ENCODE results near the gene AKAP13. TPM values are rescaled to one million over a fixed set of nuclear protein-coding genes. Genes with fewer than 3 reads are reported as not detected.

AKAP13 gene
- total RNA-seq, 1 donor from 2014 or later = 450 TPM

DNA sequence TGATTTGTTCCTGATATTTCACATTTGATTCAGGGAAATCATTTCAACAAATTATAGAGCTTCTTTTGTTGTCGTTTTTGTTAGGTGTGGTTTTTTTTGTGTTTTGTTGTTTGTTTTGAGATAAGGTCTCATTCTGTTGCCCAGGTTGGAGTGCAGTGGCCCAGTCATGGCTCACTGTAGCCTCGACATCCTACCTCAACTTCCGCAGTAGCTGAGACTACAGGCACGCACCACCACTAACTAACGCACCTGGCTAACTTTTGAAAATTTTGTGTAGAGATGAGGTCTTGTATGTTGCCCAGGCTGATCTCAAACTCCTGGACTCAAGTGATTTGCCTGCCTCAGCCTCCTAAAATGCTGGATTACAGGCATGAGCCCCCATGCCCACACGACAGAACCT is 177.0 kb downstream of the AKAP13 start:
- Histone ChIP-seq H3K4me3 (no peak overlapping the region), H3K36me3 (peaks cover 16% of the 10 kb centered on the region), H3K9me3 (no peaks in the 10 kb centered on the region), H3K27ac (peak overlapping the region; percentile 15), H3K27me3 (no peaks in the 10 kb centered on the region), H3K4me1 (peaks cover 34% of the 10 kb centered on the region)
- ATAC-seq (no peak), DNase-seq (no peak)
- intact Hi-C loops (cut with DNase I) = no loop called here
- TF ChIP-seq, protein P1, sequence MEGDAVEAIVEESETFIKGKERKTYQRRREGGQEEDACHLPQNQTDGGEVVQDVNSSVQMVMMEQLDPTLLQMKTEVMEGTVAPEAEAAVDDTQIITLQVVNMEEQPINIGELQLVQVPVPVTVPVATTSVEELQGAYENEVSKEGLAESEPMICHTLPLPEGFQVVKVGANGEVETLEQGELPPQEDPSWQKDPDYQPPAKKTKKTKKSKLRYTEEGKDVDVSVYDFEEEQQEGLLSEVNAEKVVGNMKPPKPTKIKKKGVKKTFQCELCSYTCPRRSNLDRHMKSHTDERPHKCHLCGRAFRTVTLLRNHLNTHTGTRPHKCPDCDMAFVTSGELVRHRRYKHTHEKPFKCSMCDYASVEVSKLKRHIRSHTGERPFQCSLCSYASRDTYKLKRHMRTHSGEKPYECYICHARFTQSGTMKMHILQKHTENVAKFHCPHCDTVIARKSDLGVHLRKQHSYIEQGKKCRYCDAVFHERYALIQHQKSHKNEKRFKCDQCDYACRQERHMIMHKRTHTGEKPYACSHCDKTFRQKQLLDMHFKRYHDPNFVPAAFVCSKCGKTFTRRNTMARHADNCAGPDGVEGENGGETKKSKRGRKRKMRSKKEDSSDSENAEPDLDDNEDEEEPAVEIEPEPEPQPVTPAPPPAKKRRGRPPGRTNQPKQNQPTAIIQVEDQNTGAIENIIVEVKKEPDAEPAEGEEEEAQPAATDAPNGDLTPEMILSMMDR (IDR thresholded peaks at IDR 0.05) = no peak

DNA sequence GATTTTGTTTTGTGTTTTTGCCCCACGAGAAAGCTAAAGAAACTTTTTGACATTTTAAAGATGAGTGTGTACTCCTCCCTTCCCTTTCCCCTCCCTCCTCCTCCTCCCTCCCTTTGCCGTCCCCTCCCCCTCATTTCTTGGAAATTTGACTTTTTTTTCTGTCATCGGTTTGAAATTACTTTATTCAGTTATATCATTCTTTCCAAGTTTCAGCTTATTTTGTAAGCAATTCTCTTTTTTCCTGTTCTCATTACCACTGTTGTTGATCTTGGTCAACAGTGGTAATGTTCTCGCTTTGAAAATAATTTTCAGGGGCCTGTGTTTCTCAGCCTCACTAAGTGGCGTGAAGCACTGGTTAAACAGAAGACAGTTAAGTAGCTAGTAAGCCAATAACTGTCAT is 178.4 kb downstream of the AKAP13 start:
- TF ChIP-seq, protein P1 (IDR thresholded peaks at IDR 0.05) = no peak
- DNase-seq (no peak), ATAC-seq (no peak)
- Histone ChIP-seq H3K4me1 (peaks cover 38% of the 10 kb centered on the region), H3K4me3 (no peak overlapping the region), H3K9me3 (no peaks in the 10 kb centered on the region), H3K27ac (peak overlapping the region; percentile 31), H3K27me3 (no peaks in the 10 kb centered on the region), H3K36me3 (peaks cover 9% of the 10 kb centered on the region)
- intact Hi-C loops (cut with DNase I) = no loop called here

DNA sequence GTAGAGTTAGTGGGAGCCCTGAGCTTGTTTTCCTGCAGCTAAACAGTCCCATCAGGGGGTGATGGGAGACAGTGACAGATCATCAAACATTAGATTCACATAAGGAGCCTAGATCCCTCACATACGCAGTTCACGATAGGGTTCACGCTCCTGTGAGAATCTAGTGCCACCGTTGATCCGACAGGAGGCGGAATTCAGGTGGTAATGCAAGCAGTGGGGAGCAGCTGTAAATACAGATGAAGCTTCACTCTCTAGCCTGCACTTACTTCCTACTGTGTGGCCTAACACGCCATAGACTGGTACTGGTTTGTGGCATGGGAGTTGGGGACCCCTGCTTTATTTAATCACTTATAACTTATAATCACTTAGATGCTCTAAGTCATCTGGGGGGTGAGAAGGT is 179.1 kb downstream of the AKAP13 start:
- DNase-seq = no peak
- TF ChIP-seq, protein P1 (IDR thresholded peaks at IDR 0.05) = no peak
- intact Hi-C loops (cut with DNase I) = no loop called here
- no peak for ATAC-seq
- peaks cover 5% of the 10 kb centered on the region for H3K36me3 ChIP-seq
- peak overlapping the region; percentile 31 for H3K27ac ChIP-seq
- no peaks in the 10 kb centered on the region for H3K27me3 ChIP-seq
- no peak overlapping the region for H3K4me3 ChIP-seq
- no peaks in the 10 kb centered on the region for H3K9me3 ChIP-seq
- H3K4me1 ChIP-seq = peaks cover 40% of the 10 kb centered on the region

DNA sequence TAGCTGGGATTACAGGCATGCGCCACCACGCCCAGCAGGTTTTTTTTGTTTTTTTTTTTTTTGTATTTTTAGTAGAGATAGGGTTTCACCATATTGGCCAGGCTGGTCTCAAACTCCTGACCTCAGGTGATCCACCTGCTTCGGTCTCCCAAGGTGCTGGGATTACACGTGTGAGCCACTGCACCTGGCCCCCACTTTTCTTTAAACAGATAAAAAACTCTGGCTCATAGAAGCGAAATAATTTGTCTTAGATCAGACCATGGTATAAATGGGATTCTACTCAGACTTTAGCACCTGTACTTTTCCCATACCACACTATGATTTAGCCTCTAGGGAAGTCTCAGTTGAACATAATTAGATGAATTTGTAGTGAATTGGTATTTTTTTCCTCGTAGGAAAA is 182.4 kb downstream of the AKAP13 start:
- Histone ChIP-seq H3K4me1 (peaks cover 28% of the 10 kb centered on the region), H3K4me3 (no peak overlapping the region), H3K27me3 (no peaks in the 10 kb centered on the region), H3K27ac (peak overlapping the region; percentile 69), H3K36me3 (peaks cover 5% of the 10 kb centered on the region), H3K9me3 (no peaks in the 10 kb centered on the region)
- no peak for DNase-seq
- ATAC-seq = no peak
- TF ChIP-seq, protein P1 (IDR thresholded peaks at IDR 0.05) = no peak
- intact Hi-C loops (cut with DNase I) = no loop called here

DNA sequence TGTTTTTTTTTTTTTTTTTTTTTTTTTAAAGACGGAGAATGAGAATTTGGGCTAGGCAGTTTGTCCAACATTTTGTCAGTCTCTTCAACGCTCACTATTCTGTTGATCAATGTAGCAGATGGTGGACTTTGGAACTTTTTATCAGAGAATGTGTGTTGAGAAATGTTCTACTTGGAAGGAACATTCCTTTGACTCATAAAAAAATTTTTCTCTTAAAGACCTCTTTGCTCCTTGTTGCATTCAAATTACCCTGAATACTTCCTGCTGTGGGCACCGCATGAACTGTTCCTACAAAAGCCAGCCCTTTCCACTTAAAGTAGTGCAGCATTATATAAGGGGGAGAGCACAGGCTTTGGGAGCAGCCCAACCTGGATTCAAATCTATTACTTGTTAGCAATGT is 182.9 kb downstream of the AKAP13 start:
- Histone ChIP-seq H3K9me3 (no peaks in the 10 kb centered on the region), H3K27ac (peak overlapping the region; percentile 69), H3K4me3 (no peak overlapping the region), H3K27me3 (no peaks in the 10 kb centered on the region), H3K4me1 (peaks cover 27% of the 10 kb centered on the region), H3K36me3 (peaks cover 5% of the 10 kb centered on the region)
- DNase-seq = no peak
- intact Hi-C loops (cut with DNase I) = no loop called here
- TF ChIP-seq, protein P1 (IDR thresholded peaks at IDR 0.05) = no peak
- ATAC-seq = peak; percentile 92

DNA sequence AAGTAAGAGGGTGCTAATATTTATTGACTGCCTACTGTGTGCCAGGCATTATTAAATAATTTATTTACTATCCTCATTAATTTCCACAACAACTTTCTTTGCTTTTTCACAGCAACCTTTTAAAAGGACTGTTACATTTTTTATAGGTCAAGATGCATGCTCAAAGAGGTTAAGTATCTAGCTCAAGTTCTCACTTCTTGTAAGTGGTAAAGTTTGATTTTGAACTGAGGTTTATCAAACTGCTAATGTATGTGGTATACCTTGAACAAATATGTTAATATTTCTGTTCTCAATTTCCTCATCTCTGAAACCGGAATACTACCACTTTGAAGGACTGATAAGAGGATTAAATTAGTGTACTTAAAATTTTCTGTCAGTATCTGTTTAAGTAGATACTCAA is 183.3 kb downstream of the AKAP13 start:
- Histone ChIP-seq H3K27me3 (no peaks in the 10 kb centered on the region), H3K27ac (peak overlapping the region; percentile 45), H3K9me3 (no peaks in the 10 kb centered on the region), H3K4me3 (no peak overlapping the region), H3K36me3 (peaks cover 5% of the 10 kb centered on the region), H3K4me1 (peaks cover 23% of the 10 kb centered on the region)
- TF ChIP-seq, protein P1 (IDR thresholded peaks at IDR 0.05) = no peak
- DNase-seq (no peak), ATAC-seq (peak; percentile 31)
- intact Hi-C loops (cut with DNase I) = no loop called here
